Neural progenitor cell (in vitro differentiated cells): ENCODE data around the gene PAX6.

Source experiments
- EZH2 ChIP-seq: fragments of 200-600 bp; sonication (generic); IDR thresholded peaks from 2 replicates; pipeline ENCODE4 v1.6.1; 2017; ENCODE audit warnings: antibody characterized with exemption, mild to moderate bottlenecking, moderate library complexity
- EZH2phosphoT487 ChIP-seq: fragments of 200-600 bp; sonication (generic); IDR thresholded peaks from 2 replicates; pipeline ENCODE4 v1.6.1; 2017; ENCODE audit warnings: antibody characterized with exemption
- TF ChIP-seq, protein P1 (sequence below): fragments of 200-600 bp; sonication (generic); IDR thresholded peaks from 2 replicates; pipeline ENCODE4 v1.5.1; 2017; ENCODE audit warnings: antibody characterized with exemption, mild to moderate bottlenecking

- peak; percentile 18 for TF ChIP-seq EZH2phosphoT487
- TF ChIP-seq, protein P1, sequence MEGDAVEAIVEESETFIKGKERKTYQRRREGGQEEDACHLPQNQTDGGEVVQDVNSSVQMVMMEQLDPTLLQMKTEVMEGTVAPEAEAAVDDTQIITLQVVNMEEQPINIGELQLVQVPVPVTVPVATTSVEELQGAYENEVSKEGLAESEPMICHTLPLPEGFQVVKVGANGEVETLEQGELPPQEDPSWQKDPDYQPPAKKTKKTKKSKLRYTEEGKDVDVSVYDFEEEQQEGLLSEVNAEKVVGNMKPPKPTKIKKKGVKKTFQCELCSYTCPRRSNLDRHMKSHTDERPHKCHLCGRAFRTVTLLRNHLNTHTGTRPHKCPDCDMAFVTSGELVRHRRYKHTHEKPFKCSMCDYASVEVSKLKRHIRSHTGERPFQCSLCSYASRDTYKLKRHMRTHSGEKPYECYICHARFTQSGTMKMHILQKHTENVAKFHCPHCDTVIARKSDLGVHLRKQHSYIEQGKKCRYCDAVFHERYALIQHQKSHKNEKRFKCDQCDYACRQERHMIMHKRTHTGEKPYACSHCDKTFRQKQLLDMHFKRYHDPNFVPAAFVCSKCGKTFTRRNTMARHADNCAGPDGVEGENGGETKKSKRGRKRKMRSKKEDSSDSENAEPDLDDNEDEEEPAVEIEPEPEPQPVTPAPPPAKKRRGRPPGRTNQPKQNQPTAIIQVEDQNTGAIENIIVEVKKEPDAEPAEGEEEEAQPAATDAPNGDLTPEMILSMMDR = no peak
- peak; percentile 58 for TF ChIP-seq EZH2
Observed at GRCh38 chr11:31818425-31818755, 7.3 kb upstream of the PAX6 start.
